ENCODE data around the gene KCNK17. TPM values are rescaled to one million over a fixed set of nuclear protein-coding genes. Genes with fewer than 3 reads are reported as not detected.

Gene KCNK17
- total RNA-seq = not detected

DNA sequence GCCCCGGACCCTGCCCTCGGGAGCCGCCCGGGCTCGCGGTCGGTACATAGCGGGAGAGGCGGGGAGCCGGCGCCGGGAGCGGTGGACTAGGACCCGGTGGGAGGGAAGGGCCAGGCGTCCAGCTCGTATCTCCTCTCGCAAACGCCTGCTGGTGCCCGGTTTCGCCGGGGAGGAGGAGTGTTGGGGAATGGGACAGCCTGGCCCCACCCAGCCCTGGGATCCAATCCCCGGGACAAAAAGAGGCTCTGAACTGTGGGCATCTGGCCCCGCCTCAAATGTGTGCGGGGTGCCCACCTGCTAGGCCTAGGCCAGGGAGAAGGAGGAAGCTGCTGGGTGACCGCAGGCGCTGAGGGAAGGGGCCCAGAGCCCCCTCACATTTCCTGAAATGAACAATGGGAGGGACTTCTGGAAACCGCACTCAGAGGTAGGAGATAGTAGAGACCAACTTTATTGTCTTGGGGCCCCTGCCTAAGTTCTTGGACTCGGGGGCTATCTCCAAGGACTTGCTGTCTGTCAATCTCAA lies at the start of gene KCNK17:
Gene KCNK17, minus strand, starts transcription at position 147 of the 523 bp plus-strand sequence. Its CDS starts 99 bp downstream, at position 48.
- no peaks in the 10 kb centered on the region for H3K9me3 Mint-ChIP-seq
- ATAC-seq (peak in 1 of 2 donors; percentile 6), DNase-seq (ENCODE audit: low spot score in 2 of 2) (no peak)
- H3K27ac Mint-ChIP-seq = peak within 1 kb of the TSS in 1 of 2 donors; percentile 5
- H3K36me3 Mint-ChIP-seq = no peaks in the 10 kb centered on the region

DNA sequence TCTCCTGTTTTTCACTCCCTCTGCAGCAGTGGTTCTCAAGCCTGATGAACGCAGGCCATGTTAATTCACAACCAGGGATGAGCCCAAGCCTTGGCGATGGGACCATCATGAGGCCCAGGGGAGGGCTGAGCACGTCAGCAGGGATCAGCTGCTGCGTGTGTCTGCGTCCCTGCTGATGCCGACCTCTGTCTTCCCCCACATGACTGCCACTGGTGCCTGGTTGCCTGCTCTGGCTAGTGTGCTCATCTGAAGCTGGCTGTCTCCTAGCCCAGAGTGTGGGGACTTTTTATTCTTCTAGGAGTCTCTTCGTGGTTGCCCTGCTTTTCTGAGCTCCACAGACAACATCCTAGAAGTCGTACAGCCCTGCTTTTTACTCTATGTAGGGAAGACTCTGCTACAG lies 49.1 kb upstream of the KCNK17 start:
- no peak for ATAC-seq
- H3K27ac Mint-ChIP-seq = no peak overlapping the region
- DNase-seq (ENCODE audit: low spot score in 2 of 2) = no peak
- no peaks in the 10 kb centered on the region for H3K36me3 Mint-ChIP-seq
- H3K9me3 Mint-ChIP-seq = no peaks in the 10 kb centered on the region

DNA sequence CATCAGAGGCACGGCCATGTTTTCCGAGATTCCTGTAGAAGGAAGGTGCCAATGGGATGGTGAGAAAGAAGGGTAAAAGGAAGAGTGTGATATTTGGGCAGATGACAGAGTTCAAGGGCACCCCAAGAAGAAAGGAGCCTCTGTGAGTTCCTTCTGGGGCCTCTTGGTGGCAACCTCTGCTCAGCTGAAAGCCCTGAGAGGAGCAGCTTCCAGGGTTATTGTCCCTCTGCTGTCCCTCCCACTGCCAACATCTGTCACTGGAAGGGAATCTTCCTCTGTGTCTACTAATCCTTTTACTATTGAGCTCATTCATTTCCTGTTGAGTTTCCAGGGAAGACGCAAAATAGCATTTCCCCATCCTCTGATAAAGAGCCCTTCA lies 48.3 kb upstream of the KCNK17 start:
- ATAC-seq (no peak), DNase-seq (ENCODE audit: low spot score in 2 of 2) (no peak)
- Mint-ChIP-seq H3K9me3 (no peaks in the 10 kb centered on the region), H3K36me3 (no peaks in the 10 kb centered on the region), H3K27ac (no peak overlapping the region)

GRCh38 chr6:39361657-39362486 lies 47.7 kb upstream of the KCNK17 start:
- no peaks in the 10 kb centered on the region for H3K9me3 Mint-ChIP-seq
- no peaks in the 10 kb centered on the region for H3K36me3 Mint-ChIP-seq
- DNase-seq (ENCODE audit: low spot score in 2 of 2) = peak in 1 of 2 donors; percentile 60
- ATAC-seq = peak; percentile 70 to 77
- H3K27ac Mint-ChIP-seq = no peak overlapping the region

DNA sequence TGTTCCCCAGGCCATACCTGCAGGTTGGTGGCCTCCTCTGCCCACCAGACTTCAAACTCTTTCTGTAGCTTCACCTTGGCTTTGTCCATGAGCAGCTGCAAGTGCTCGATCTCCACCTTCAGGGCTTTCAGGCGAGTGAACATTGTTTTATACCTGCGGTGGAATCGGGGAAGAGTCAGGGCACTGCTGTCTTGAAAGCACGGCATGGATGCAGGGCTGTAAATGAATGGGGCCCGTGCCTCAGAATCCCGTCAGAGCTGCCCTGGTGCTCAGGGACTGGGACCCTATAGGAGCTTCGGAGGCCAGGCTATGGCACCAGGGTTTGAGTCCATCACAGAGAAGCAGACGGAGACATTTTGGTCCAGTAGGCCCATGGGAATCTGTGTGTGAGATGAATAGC lies 46.2 kb upstream of the KCNK17 start:
- DNase-seq (ENCODE audit: low spot score in 2 of 2) (no peak), ATAC-seq (no peak)
- H3K36me3 Mint-ChIP-seq = no peaks in the 10 kb centered on the region
- no peaks in the 10 kb centered on the region for H3K9me3 Mint-ChIP-seq
- H3K27ac Mint-ChIP-seq = no peak overlapping the region

DNA sequence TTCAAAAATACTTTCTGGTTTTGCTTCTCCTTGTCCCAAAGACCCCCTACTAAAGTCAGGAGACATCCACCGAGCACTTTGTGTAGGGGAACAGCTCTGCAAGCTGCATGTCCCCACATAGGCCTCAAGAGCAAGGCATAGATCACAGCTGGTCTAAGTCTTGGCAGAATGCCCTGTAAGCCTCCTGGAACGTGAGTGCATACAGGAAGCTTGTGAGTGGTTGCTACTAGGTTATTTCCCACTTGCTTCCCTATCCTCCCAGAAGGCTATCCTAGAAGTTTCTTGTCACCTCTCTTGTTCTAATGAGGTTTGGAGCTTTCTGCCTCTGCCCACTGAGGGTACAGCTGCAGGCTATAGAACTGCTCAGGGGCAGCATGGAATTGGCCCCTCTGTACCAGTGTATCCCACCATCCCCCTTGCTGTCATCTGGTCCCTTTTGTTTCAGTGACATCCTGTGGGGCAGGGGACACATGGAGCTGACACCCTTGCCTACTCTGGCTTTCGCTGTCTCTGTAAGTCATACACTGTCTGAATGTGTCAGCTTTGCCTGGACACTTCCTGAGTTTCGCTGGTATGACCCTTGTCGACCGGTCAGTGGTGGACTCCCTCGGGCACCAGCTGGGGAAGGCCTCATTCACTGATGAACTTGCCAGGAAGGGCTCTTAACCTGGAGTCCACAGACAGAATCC lies 43.9 kb upstream of the KCNK17 start:
- Mint-ChIP-seq H3K9me3 (no peaks in the 10 kb centered on the region), H3K27ac (no peak overlapping the region), H3K36me3 (no peaks in the 10 kb centered on the region)
- DNase-seq (ENCODE audit: low spot score in 2 of 2) (no peak), ATAC-seq (no peak)

GRCh38 chr6:39353698-39354315 lies 39.6 kb upstream of the KCNK17 start:
- ATAC-seq = no peak
- no peak overlapping the region for H3K27ac Mint-ChIP-seq

GRCh38 chr6:39350723-39351505 lies 36.7 kb upstream of the KCNK17 start:
- no peak for DNase-seq (ENCODE audit: low spot score in 2 of 2)
- no peaks in the 10 kb centered on the region for H3K36me3 Mint-ChIP-seq
- ATAC-seq = no peak
- no peaks in the 10 kb centered on the region for H3K9me3 Mint-ChIP-seq
- no peak overlapping the region for H3K27ac Mint-ChIP-seq

More at GRCh38 chr6:39353698-39354315, 39.6 kb upstream of the KCNK17 start:
- Mint-ChIP-seq H3K9me3 (no peaks in the 10 kb centered on the region), H3K36me3 (no peaks in the 10 kb centered on the region)
- no peak for DNase-seq (ENCODE audit: low spot score in 2 of 2)

GRCh38 chr6:39348740-39349139 lies 34.5 kb upstream of the KCNK17 start:
- DNase-seq (ENCODE audit: low spot score in 2 of 2) = no peak
- ATAC-seq = no peak
- no peak overlapping the region for H3K27ac Mint-ChIP-seq
- no peaks in the 10 kb centered on the region for H3K9me3 Mint-ChIP-seq
- H3K36me3 Mint-ChIP-seq = no peaks in the 10 kb centered on the region

DNA sequence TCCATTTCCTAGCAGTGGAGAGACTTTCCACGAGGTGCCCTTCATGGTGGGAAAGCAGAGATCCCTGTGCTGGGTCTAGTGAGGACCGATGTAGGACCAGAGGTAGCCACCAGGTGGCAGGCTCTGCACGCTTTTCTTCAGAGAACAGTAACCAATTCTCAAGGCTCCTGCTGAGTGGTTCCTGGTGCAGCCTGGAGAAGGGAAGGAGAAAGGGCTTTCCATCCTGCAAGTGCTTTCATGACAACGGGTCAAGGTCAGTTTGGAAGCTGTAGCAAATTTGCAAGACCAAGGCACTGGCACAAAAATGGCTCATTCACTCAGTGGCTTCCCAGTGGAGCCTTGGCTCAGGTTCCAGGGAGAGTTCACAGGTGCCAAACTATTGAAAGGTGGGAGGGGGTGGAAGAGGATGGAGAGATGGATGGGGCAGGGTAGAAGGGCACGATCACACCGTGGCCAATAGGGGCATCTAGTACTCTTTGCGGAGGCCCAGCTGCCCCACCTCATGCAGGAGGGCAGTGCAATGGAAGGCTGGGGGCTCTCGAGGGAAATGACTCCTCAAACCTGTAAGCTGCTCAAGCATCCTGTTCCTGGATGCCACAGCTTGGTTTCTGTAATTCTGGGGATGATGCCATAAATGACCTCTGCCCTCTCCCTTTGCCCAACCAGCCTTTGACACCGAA lies 33.8 kb upstream of the KCNK17 start:
- Mint-ChIP-seq H3K27ac (no peak overlapping the region), H3K36me3 (no peaks in the 10 kb centered on the region), H3K9me3 (no peaks in the 10 kb centered on the region)
- ATAC-seq (peak; percentile 66 to 72), DNase-seq (ENCODE audit: low spot score in 2 of 2) (peak in 1 of 2 donors; percentile 70)

DNA sequence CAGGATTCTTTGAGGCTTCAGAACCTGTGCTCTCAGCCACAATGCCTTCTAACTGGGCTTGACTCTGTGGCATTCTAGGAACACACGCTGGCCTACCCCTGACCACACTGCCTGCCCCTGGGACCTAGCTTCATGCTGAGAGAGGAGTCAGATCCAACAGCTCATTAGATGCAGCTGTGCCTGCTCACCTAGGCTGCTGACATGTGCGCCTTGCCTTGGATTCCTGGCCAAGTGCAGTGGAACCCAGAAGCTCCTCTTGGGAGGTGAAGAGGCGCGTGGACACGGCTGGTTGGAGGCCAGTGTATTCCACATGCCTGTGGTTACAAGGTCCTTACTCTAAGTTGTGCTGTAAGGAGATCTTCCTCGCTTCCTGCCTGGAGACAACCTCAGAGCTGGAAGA lies 33.0 kb upstream of the KCNK17 start:
- H3K9me3 Mint-ChIP-seq = no peaks in the 10 kb centered on the region
- ATAC-seq (no peak), DNase-seq (ENCODE audit: low spot score in 2 of 2) (no peak)
- no peak overlapping the region for H3K27ac Mint-ChIP-seq
- no peaks in the 10 kb centered on the region for H3K36me3 Mint-ChIP-seq

DNA sequence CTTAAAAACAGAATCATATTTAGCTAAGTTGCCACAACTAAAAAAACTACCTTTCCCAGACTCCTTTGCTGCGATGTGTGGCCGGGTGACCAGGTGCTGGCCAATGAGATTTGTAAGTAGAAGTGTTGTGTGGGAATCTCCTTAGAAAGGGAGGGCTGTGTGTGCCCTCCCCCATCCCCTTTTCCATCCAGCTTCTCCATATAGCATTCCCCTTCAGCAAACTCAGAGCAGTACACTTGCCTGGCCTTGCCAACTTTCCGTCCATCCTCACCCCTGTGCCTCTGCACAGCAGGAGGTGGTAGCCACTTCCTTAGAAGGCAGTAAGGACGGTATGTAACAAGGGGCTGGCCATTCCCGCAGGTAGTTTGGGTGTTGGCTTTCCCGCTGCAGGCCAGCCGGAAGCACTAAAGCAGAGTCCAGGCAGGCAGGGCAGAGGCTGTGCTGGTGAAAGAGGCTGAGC lies 30.6 kb upstream of the KCNK17 start:
- Mint-ChIP-seq H3K9me3 (no peaks in the 10 kb centered on the region), H3K36me3 (no peaks in the 10 kb centered on the region), H3K27ac (no peak overlapping the region)
- ATAC-seq = no peak
- no peak for DNase-seq (ENCODE audit: low spot score in 2 of 2)

DNA sequence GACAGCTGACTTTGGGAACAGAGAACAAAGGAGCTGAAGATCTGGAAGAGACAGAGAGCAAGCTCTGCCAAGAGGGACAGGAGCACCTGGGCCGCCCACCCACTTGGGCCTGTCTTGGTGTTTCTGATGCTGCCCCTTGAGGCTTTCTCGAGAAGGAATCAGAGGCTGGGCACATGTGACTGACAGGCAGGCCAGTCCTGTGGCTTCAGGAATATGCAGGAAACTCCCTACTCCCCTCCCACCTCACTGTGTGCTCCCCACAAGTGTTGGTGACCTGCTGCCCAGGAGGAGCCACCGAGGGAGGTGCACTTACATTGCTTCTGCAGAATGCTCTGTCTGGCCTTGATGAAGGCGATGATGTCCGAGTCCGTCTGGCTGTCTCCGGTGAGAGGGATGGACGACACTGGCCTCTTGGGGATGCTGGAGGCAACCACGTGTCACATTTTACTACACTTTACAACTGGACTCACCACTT lies 29.2 kb upstream of the KCNK17 start:
- no peak for DNase-seq (ENCODE audit: low spot score in 2 of 2)
- H3K9me3 Mint-ChIP-seq = no peaks in the 10 kb centered on the region
- no peak overlapping the region for H3K27ac Mint-ChIP-seq
- H3K36me3 Mint-ChIP-seq = no peaks in the 10 kb centered on the region
- ATAC-seq = no peak

DNA sequence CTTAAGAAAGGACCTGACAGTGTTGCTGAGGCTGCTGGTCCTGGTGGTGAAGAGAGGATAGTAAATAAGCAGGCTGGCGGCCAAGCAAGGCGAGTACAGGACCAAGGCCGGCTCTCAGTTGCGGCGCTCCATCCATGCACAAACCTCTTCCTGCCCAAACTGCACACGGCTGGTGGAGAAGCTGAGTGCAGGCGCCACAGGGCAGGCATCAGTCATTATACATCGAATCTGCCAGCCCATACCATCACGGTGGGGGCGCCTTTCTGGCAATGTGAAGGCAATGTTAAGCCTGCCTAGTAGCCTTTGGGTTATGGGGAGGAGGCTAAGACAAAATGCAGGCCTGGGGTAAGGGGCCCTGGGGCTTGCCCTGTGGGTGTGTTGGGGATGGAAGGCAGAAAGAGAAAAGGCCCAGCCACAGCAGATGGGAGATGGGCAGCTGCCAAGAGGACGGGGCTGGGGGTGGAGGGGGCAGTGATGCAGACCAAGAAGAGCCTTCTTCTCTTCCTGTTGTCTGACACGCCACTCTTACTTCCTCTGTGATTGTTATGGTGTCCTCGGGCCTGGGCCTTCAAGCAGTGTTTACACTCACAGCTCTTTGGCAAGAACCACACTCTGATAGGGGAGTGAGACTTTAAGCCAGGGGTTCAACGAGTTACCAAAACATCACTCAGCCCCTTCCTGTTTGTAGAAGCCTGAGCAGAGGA lies 28.6 kb upstream of the KCNK17 start:
- H3K27ac Mint-ChIP-seq = peak overlapping the region in 1 of 2 donors; percentile 44
- no peaks in the 10 kb centered on the region for H3K9me3 Mint-ChIP-seq
- no peaks in the 10 kb centered on the region for H3K36me3 Mint-ChIP-seq
- DNase-seq (ENCODE audit: low spot score in 2 of 2) (no peak), ATAC-seq (no peak)

DNA sequence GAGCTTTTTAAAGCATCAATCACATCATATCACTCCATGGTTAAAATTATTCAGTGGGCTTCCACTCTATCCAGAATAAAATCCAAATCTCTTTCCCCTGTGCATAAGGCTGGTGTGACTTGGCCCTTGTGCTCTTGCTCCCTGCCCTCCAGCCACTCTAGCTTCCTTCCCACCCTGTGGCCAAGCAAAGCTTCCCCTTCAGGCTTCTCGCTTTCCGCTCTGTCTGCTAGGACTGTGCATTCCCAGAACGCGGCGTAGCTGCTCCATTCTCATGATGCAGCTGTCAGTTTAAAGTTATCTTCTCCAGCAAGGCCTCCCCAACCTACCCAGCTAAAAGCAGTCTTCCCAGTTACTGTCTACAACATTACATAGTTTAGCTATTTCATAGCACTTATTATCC lies 27.7 kb upstream of the KCNK17 start:
- DNase-seq (ENCODE audit: low spot score in 2 of 2) (no peak), ATAC-seq (no peak)
- no peak overlapping the region for H3K27ac Mint-ChIP-seq
- no peaks in the 10 kb centered on the region for H3K9me3 Mint-ChIP-seq
- no peaks in the 10 kb centered on the region for H3K36me3 Mint-ChIP-seq

Data from activated naive CD4-positive, alpha-beta T cell treated with anti-CD3 and anti-CD28 coated beads, Interleukin-2, amount 50 U/mL, for 72 hours (primary cell).